NCI-H2107 treated with DMSO at 0.1 percent for 48 hours (cell line): ENCODE data around the gene RLN3.

Experiments used
- DNase-seq: peaks from one replicate; lab custom pipeline; 2025; ENCODE audit not compliant: unreplicated experiment; lab: John Stamatoyannopoulos, UW

Gene RLN3

GRCh38 chr19:14027856-14028450 is at the start of gene RLN3:
Gene RLN3, plus strand, starts transcription at chr19:14028148. Its CDS starts 57 bp downstream, at chr19:14028205.
- no peak for DNase-seq

GRCh38 chr19:13978351-13979243 is 49.4 kb upstream of the RLN3 start:
- DNase-seq = no peak

DNA sequence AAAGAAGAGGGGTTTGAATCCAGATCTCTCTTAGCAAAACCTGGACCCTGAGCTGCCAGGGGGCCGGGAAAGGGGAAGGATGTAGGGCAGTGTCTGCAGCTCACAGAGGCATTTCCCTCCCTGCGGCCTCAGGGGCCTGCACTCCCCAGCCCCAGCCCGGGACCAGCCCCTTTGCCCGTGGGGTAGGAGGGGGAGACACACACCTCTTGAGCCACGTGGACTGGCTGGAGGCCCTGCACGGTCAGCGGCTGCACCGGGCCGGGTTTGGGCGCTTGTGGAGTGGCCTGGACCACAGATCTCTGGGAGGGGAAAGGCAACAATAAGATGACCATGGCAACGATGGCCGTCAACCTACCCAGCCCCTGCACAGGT is 48.7 kb upstream of the RLN3 start:
- no peak for DNase-seq

- no peak for DNase-seq
These were observed 48.3 kb upstream of the RLN3 start for GRCh38 chr19:13979686-13980085.

GRCh38 chr19:13980340-13980739 is 47.6 kb upstream of the RLN3 start:
- DNase-seq = no peak

DNA sequence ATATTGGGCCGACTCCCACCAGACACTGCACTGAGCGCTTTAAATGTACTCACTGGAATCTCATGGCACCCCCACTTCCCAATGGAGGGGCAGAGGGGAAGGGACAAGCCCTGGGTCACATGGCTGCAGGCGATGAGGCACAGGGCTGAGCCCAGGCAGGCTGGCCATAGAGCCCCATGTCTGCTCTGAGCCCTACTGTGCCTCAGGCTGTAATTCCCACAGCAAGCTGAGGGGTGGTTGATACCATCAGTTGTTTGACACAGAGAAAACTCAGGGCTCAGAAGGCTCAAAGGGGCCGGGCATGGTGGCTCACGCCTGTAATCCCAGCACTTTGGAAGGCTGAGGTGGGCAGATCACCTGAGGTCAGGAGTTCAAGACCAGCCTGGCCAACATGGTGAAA is 46.9 kb upstream of the RLN3 start:
- DNase-seq = no peak

DNA sequence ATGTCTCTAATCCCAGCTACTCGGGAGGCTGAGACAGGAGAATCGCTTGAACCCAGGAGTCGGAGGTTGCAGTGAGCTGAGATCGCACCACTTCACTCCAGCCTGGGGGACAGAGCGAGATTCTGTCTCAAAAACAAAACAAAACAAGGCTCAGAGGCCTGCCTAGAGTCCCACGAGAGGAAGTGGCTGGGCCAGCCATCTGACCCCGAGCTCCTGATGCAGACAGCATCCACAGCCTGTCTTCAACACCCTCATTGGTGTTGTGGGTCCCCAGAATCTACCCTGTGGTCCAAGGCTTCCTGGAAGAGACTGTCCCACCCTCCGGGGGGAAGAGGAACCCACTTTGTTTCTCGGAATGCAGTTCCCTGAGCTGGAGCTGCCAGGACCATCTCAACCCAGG is 46.5 kb upstream of the RLN3 start:
- DNase-seq = no peak

DNA sequence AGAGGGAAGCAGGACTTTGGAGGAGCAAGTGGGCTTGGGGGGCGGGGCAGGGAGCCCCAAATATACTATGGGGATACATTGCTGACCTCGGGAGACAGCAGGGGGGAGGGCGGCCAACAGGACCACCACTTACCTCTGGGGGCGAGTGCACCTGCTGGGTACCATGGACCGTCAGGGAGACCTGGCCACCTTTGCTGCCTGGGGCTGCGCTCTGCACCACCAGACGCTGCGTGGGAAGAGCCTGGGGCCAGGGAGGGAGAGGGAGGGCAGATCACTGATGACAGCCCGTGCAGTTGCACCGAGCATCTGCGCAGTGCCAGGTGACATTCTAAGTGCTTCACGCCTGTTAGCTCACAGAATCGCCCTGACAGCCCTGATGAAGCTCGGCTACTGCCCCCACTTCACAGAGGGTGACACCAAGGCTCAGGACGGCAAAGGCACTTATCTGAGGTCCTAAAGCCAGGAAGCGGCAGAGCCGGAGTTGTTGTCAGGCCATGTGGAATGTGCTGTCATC is 45.9 kb upstream of the RLN3 start:
- DNase-seq = no peak

DNA sequence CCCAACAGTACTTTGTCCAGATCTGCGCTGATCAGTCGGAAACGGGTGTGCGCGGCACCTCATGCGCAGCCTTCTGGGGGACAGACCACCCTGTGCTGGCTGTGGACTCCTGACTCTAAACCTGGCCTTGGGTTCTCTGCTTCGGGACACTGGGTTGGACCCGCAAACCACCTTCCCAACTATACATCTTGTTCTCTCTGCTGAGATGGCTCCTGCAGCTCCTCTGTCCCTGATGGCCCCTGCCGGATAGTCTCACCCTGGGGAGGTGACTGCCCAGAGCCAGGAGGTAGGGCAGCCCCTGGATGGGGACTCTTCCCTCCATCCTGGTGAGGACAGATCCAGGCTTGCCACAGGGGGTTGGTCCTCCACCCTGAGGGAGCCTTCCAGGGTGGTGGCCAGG is 45.2 kb upstream of the RLN3 start:
- DNase-seq = no peak

DNA sequence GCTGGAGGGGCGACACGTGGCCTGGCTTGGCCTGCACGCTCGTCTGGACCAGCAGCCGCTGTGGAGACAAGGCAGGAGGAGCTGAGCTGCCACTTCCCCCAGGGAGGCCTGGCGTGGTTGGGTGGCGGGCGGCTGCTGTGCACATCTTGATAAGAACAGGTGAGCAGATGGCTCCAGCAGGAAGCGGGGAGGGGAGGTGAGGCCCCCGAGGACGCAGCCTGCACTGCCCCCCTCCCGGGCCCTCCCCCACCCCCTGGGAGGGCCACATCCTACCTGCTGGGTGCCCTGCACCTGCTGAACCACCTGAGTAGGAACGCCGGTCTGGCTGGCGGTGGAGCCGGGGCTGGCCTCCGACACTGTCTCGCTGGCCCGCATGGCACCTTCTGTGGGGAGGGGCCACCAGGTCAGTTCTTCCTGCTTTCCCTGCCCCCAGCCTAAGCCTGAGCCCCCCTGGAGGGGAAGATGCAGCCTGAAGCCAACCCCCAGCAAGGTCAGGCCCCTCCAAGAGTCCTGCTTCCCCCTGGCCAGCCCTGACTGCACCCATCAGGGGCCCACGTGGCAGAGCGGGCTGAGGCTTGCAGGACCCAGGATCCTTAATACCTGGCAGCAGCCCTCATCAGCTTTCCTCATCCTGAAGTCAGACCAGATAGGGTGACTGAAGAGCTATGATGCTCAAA is 44.6 kb upstream of the RLN3 start:
- DNase-seq = peak; percentile 63

DNA sequence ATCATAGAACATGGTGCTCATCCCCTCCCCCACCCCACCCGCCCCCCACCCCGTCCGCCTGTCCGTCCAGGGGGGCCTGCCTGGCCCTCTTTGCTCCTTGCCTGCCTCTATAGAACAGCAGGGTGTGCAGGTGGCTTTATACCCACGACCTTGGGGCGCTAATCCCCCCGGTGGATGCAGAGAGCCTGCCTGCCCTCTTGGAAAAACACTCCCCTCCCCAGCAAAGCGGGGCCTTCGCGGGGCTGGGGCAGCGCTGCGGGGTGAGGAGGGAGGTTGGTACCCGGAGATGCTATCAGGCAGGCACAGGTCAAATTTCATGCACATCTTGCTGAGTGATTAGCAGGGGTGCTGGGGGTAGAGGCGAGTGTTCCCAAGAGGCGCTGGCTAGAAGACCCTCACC is 43.8 kb upstream of the RLN3 start:
- no peak for DNase-seq

GRCh38 chr19:13984875-13985741 is 42.8 kb upstream of the RLN3 start:
- DNase-seq = peak; percentile 37

GRCh38 chr19:13985771-13986347 is 42.1 kb upstream of the RLN3 start:
- peak; percentile 63 for DNase-seq

DNA sequence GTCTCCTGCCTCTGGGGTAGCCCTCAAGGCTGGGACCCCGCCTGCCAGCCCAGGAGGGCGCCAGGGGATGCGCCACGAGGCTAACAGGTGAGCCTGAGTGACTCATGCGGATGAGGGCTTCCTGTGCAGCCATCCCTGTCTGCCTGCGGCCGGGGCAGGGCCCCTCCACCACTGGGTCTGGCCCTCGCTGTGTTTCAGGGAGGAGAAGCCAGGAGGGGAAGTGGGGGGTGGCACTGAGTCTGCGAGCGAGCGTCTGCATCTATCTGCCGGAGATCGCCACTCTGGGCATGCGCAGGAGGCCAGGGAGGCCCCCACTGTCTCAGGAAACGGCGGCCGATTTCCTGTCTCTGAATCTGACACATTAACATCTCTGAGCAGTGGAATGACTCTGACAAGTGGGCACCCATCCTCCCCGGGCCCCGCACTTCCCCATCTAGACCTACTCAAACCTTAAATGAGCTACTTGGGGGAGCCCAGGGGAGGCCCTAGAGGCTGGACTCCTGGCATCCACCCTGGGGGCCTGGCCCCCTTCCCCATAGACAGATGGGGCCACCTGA is 41.5 kb upstream of the RLN3 start:
- peak; percentile 73 for DNase-seq

- no peak for DNase-seq
These were observed 40.7 kb upstream of the RLN3 start for GRCh38 chr19:13987101-13987890.

DNA sequence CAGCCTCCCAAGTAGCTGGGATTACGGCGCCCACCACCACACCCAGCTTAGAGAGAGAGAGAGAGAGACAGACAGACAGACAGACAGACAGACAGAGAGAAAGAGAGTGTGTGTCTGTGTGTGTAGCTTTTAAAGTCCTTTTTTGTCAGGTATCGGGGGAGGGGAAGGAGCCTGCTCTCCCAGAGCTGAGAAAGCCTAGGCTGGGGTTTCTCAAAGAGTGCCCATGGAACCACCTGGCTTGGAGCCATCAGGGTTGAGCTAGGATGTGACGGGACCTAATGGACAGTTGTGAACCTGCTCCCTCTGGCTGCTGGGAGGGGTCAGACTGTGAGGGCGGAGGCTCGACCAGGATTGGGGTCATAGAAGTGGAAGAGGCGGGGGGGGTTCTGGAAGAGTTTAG is 38.5 kb upstream of the RLN3 start:
- no peak for DNase-seq

DNA sequence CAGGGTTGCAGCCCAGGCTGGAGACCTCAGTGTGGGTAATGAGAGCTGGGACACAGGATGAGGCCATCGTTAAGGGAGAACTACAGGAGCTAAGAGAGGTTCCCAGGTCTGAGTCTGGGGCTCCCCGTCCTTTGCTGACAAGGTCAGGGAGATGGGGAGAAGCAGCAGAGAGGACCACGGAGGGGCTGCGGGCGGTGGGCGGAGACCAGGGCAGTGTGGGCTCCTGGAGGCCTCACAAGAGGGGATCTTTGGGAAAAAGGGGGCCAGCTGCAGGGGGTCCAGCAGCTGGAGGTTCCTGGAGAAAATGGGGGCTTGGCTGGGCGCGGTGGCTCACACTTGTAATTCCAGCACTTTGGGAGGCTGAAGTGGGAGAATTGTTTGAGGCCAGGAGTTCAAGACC is 37.9 kb upstream of the RLN3 start:
- no peak for DNase-seq

GRCh38 chr19:13992025-13992424 is 35.9 kb upstream of the RLN3 start:
- no peak for DNase-seq

DNA sequence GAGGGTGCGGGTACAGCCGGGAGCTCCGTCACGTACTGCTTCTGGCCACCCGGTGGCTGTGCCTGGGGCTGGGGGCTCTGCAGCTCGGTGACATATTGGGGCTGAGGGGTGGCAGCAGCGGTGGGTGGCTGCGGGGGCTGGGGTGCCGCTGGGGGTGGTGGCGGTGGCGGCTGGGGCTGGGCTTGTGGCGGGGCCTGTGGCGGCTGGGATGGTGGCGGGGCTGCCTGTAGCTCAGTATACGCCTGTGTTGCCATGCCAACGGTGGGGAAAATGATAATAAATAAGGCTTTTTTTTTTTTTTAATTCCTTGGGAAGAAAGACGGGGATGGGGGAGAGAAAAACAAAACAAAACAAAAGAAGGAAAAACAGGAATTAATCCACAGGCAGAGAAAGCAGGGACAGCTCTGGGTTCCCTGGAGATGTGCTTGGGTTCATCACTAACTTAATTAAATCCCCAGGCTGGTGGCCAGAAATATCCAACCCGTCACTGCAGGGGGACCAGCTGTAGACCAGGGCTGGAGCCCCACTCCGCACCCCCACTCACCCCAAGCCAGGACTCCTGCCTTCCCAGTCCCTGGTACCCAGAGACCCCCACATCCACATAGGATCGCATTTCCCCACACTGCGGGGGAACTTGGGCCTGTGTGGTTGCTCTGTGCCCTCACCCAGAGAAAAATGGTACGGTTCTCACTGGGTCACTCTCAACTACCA is 34.2 kb upstream of the RLN3 start:
- DNase-seq = no peak
